H1 (cell line): ENCODE results near the gene MCF2L2. TPM values are rescaled to one million over a fixed set of nuclear protein-coding genes. Genes with fewer than 3 reads are reported as not detected.

Experiments
- CTCF ChIA-PET: fragments of 300-600 bp; sonication (Branson Sonifier 250); formaldehyde crosslinking; loops from one replicate; lab custom pipeline; 2021; ENCODE audit not compliant: partially characterized antibody; lab: Charles Lee
- POLR2A ChIA-PET: fragments of 300-600 bp; sonication (Branson Sonifier 250); formaldehyde crosslinking; loops from one replicate; lab custom pipeline; 2021; ENCODE audit warnings: inconsistent platforms; ENCODE audit not compliant: partially characterized antibody; lab: Charles Lee
- DNase-seq, 2 experiments: peaks; one replicate each; pipeline versions ENCODE4 v3.0.0 to v3.0.0-alpha.2; 2010 to 2022; ENCODE audit warnings: low spot score in 2 of 2, low read depth in 1 of 2, mixed read lengths in 1 of 2
- FAIRE-seq: peaks from 2 replicates; lab custom pipeline; 2011; peaks lifted over from hg19 to GRCh38; lab: Jason Lieb, UNC
- H2AFZ ChIP-seq: 2 replicates; pipeline ENCODE4 v1.8.1; 2012; ENCODE audit warnings: low read length, inconsistent platforms
- H2AK5ac ChIP-seq: 2 replicates; pipeline ENCODE4 v1.6.1; 2013; ENCODE audit warnings: low read depth, low read length
- H2BK120ac ChIP-seq: replicated peaks from 2 replicates; pipeline ENCODE3; 2013; ENCODE audit warnings: low read depth, low read length, inconsistent platforms
- H2BK12ac ChIP-seq: 2 replicates; pipeline ENCODE4 v1.6.1; 2013; ENCODE audit warnings: low read depth, low read length
- H2BK15ac ChIP-seq: 2 replicates; pipeline ENCODE4 v1.6.1; 2013; ENCODE audit warnings: low read length
- H2BK20ac ChIP-seq: 2 replicates; pipeline ENCODE4 v1.6.1; 2013; ENCODE audit warnings: low read length
- H2BK5ac ChIP-seq: 2 replicates; pipeline ENCODE4 v1.6.1; 2013; ENCODE audit warnings: low read depth, low read length
- H3K14ac ChIP-seq: 2 replicates; pipeline ENCODE4 v1.6.1; 2013; ENCODE audit warnings: inconsistent platforms; ENCODE audit not compliant: insufficient read length
- H3K18ac ChIP-seq: 2 replicates; pipeline ENCODE4 v1.6.1; 2013; ENCODE audit warnings: low read length; ENCODE audit errors: extremely low read depth
- H3K23ac ChIP-seq: 2 replicates; pipeline ENCODE4 v1.6.1; 2013; ENCODE audit warnings: inconsistent platforms; ENCODE audit not compliant: insufficient read length
- H3K23me2 ChIP-seq: 2 replicates; pipeline ENCODE4 v1.6.1; 2013; ENCODE audit warnings: low read depth, low read length
- H3K27ac ChIP-seq: 2 replicates; pipeline ENCODE4 v1.6.1; 2011; ENCODE audit warnings: low read depth, low read length, inconsistent platforms
- H3K27me3 ChIP-seq, 4 experiments: replicated peaks in 1 of 4; 1 replicate in 1 of 4; 2 replicates in 3 of 4; pipeline versions ENCODE4 v1.6.1 to v1.8.1; 2011 to 2013; ENCODE audit warnings: low read length in 3 of 4, mild to moderate bottlenecking in 3 of 4, inconsistent platforms in 2 of 4, mixed read lengths in 2 of 4, moderate library complexity in 1 of 4; ENCODE audit not compliant: control insufficient read depth in 3 of 4, insufficient read depth in 3 of 4; ENCODE audit errors: extremely low read depth in 1 of 4
- H3K36me3 ChIP-seq, 4 experiments: 2 replicates each; pipeline versions ENCODE4 v1.6.1 to v1.8.1; 2011 to 2013; ENCODE audit warnings: mild to moderate bottlenecking in 4 of 4, low read length in 3 of 4, moderate library complexity in 2 of 4, control low read depth in 1 of 4, inconsistent platforms in 1 of 4; ENCODE audit not compliant: insufficient read depth in 4 of 4, control insufficient read depth in 2 of 4
- H3K4ac ChIP-seq: replicated peaks from 2 replicates; pipeline ENCODE3; 2013; ENCODE audit warnings: low read length, low read depth, mixed read lengths, inconsistent platforms; ENCODE audit not compliant: insufficient read length
- H3K4me1 ChIP-seq, 4 experiments: replicated peaks in 1 of 4; 1 replicate in 1 of 4; 2 replicates in 3 of 4; pipeline versions ENCODE4 v1.6.1 to v1.8.1; 2011 to 2013; ENCODE audit warnings: low read length in 3 of 4, inconsistent platforms in 2 of 4, mixed read lengths in 1 of 4; ENCODE audit not compliant: insufficient read depth in 4 of 4, control insufficient read depth in 3 of 4
- H3K4me2 ChIP-seq, 2 experiments: 2 replicates each; pipeline versions ENCODE4 v1.6.1 to v1.8.1; 2011 to 2013; ENCODE audit warnings: low read depth in 2 of 2, low read length in 2 of 2, control low read depth in 1 of 2, inconsistent platforms in 1 of 2, mild to moderate bottlenecking in 1 of 2; ENCODE audit not compliant: insufficient read depth in 1 of 2
- H3K4me3 ChIP-seq, 4 experiments: fragments of 200-600, 300-600 bp in 1 of 4; sonication (generic), shearing (Covaris generic), sonication (Bioruptor Twin) in 1 of 4; 2 replicates each; pipeline versions ENCODE4 v1.5.1 to v1.8.1; 2011 to 2016; ENCODE audit warnings: low read length in 4 of 4, low read depth in 3 of 4, control low read depth in 2 of 4, inconsistent platforms in 2 of 4, mild to moderate bottlenecking in 2 of 4, mixed read lengths in 1 of 4, moderate library complexity in 1 of 4; ENCODE audit not compliant: insufficient read depth in 2 of 4; ENCODE audit errors: extremely low read depth in 1 of 4
- H3K56ac ChIP-seq: replicated peaks from 2 replicates; pipeline ENCODE3; 2013; ENCODE audit warnings: low read depth, mild to moderate bottlenecking, mixed read lengths, low read length, inconsistent platforms; ENCODE audit not compliant: insufficient read length
- H3K79me1 ChIP-seq: 2 replicates; pipeline ENCODE4 v1.6.1; 2013; ENCODE audit warnings: low read depth, low read length, control low read depth
- H3K79me2 ChIP-seq, 2 experiments: 2 replicates each; pipeline versions ENCODE4 v1.6.1 to v1.8.1; 2012 to 2013; ENCODE audit warnings: low read length in 2 of 2, mild to moderate bottlenecking in 2 of 2, inconsistent platforms in 1 of 2; ENCODE audit not compliant: insufficient read depth in 2 of 2, control insufficient read depth in 1 of 2
- H3K9ac ChIP-seq, 4 experiments: replicated peaks in 1 of 4; 1 replicate in 1 of 4; 2 replicates in 3 of 4; pipeline versions ENCODE4 v1.6.1 to v1.8.1; 2011 to 2013; ENCODE audit warnings: low read depth in 3 of 4, low read length in 3 of 4, control low read depth in 2 of 4, mild to moderate bottlenecking in 2 of 4, moderate library complexity in 2 of 4, inconsistent platforms in 1 of 4; ENCODE audit errors: extremely low read depth in 1 of 4
- H3K9me3 ChIP-seq, 2 experiments: 2 replicates each; pipeline versions ENCODE4 v1.6.1 to v1.8.1; 2012 to 2013; ENCODE audit warnings: mild to moderate bottlenecking in 2 of 2, moderate library complexity in 2 of 2, control low read depth in 1 of 2, inconsistent platforms in 1 of 2, low read depth in 1 of 2, low read length in 1 of 2, mixed read lengths in 1 of 2; ENCODE audit not compliant: insufficient read depth in 2 of 2
- H4K20me1 ChIP-seq, 2 experiments: replicated peaks in 1 of 2; 2 replicates each; pipeline versions ENCODE3 to v1.8.1; 2011 to 2013; ENCODE audit warnings: inconsistent platforms in 2 of 2, low read length in 2 of 2, mild to moderate bottlenecking in 1 of 2; ENCODE audit not compliant: insufficient read depth in 2 of 2, control insufficient read depth in 1 of 2
- H4K5ac ChIP-seq: 2 replicates; pipeline ENCODE4 v1.6.1; 2013; ENCODE audit warnings: low read length, low read depth, mixed read lengths, inconsistent platforms; ENCODE audit not compliant: insufficient read length
- H4K8ac ChIP-seq: 2 replicates; pipeline ENCODE4 v1.8.0; 2013; ENCODE audit warnings: mild to moderate bottlenecking, moderate library complexity, low read length, inconsistent platforms; ENCODE audit not compliant: insufficient read depth; ENCODE audit errors: extremely low read depth
- H4K91ac ChIP-seq: replicated peaks from 2 replicates; pipeline ENCODE3; 2013; ENCODE audit warnings: low read length, mixed read lengths, inconsistent platforms; ENCODE audit not compliant: insufficient read length
- BRCA1 ChIP-seq: IDR thresholded peaks from 2 replicates; pipeline ENCODE4 v1.6.1; 2012; ENCODE audit warnings: low read depth, low read length, improper control_type of control experiment
- CBX8 ChIP-seq: fragments of 300-800, 300-1000 bp; sonication (generic); IDR thresholded peaks from 2 replicates; pipeline ENCODE4 v1.7.1; 2016; ENCODE audit warnings: low read depth, low read length, borderline replicate concordance
- EP300 ChIP-seq, 2 experiments: IDR thresholded peaks; 1 replicate in 1 of 2; 2 replicates in 1 of 2; pipeline ENCODE4 v1.6.1; 2011 to 2012; ENCODE audit warnings: low read depth in 2 of 2, low read length in 2 of 2, mild to moderate bottlenecking in 2 of 2, borderline replicate concordance in 1 of 2, inconsistent platforms in 1 of 2, moderate library complexity in 1 of 2
- GTF2F1 ChIP-seq: IDR thresholded peaks from 2 replicates; pipeline ENCODE4 v1.6.1; 2012; ENCODE audit warnings: low read depth, low read length, improper control_type of control experiment, borderline replicate concordance
- JUN ChIP-seq: IDR thresholded peaks from 2 replicates; pipeline ENCODE4 v1.6.1; 2011; ENCODE audit warnings: low read depth, mild to moderate bottlenecking, improper control_type of control experiment, low read length
- MAFK ChIP-seq: IDR thresholded peaks from 2 replicates; pipeline ENCODE4 v1.6.1; 2012; ENCODE audit warnings: low read depth, mild to moderate bottlenecking, improper control_type of control experiment, low read length
- PHF8 ChIP-seq: fragments of 200-600 bp; sonication (generic); conservative IDR thresholded peaks from 2 replicates; pipeline ENCODE4 v1.7.1; 2012; ENCODE audit warnings: low read depth, mild to moderate bottlenecking, inconsistent platforms, low read length, moderate library complexity
- RXRA ChIP-seq: IDR thresholded peaks from 2 replicates; pipeline ENCODE4 v1.6.1; 2011; ENCODE audit warnings: low read depth, mild to moderate bottlenecking, low read length, moderate library complexity; ENCODE audit not compliant: insufficient read depth
- SUZ12 ChIP-seq: fragments of 200-600 bp; sonication (generic); IDR thresholded peaks from 2 replicates; pipeline ENCODE4 v1.6.1; 2012; ENCODE audit warnings: mild to moderate bottlenecking, inconsistent platforms, low read length, moderate library complexity, mixed read lengths
- TBP ChIP-seq: IDR thresholded peaks from 2 replicates; pipeline ENCODE4 v1.6.1; 2011; ENCODE audit warnings: low read depth, low read length, improper control_type of control experiment
- TEAD4 ChIP-seq: IDR thresholded peaks from 2 replicates; pipeline ENCODE4 v1.6.1; 2012; ENCODE audit warnings: low read depth, low read length, inconsistent platforms, mixed read lengths
- USF2 ChIP-seq: IDR thresholded peaks from 2 replicates; pipeline ENCODE4 v1.6.1; 2011; ENCODE audit warnings: low read length, improper control_type of control experiment
- YY1 ChIP-seq: IDR thresholded peaks from 2 replicates; pipeline ENCODE4 v1.6.1; 2011; ENCODE audit warnings: low read depth, mild to moderate bottlenecking, low read length
- ZNF274 ChIP-seq: IDR thresholded peaks from 2 replicates; pipeline ENCODE4 v1.7.0; 2012; ENCODE audit warnings: low read length, borderline replicate concordance; ENCODE audit errors: extremely low read depth
- WGBS, 2 experiments: shearing (Covaris generic) in 1 of 2; methylation state at CpG; one replicate each; pipeline versions ENCODE4 v1.1.6 to v1.1.7; 2013 to 2015; ENCODE audit warnings: low lambda C conversion rate in 2 of 2, mixed read lengths in 2 of 2, inconsistent platforms in 1 of 2, low coverage in 1 of 2, missing lambda C conversion rate in 1 of 2; ENCODE audit not compliant: insufficient replicate concordance in 2 of 2, insufficient coverage in 1 of 2, insufficient read length in 1 of 2; ENCODE audit errors: extremely low coverage in 1 of 2, missing lambda C conversion rate in 1 of 2; 5-methylcytosine and 5-hydroxymethylcytosine counted together
- polyA plus RNA-seq, 7 experiments: library from polyadenylated mRNA; depleted of rRNA in 3 of 7; stranded (reverse) in 5 of 7; unstranded in 2 of 7; fragments of >200 nt in 5 of 7; fragments of 200-250 nt in 2 of 7; gene quantifications; 1 replicate in 5 of 7; 2 replicates in 1 of 7; 4 replicates in 1 of 7; pipeline versions ENCODE4 v1.2.1 to v1.2.3, GENCODE V29; 2011 to 2013; ENCODE audit warnings: missing spikeins in 2 of 7, mixed read lengths in 2 of 7
- total RNA-seq: library from RNA; stranded (reverse); fragmentation: NEBNext Ultra II Directional; extraction: Animal tissue kit (Norgen Biotek cat#: 25700); gene quantifications from 2 replicates; pipeline ENCODE4 v1.2.1, GENCODE V29; 2021

Gene MCF2L2
- total and polyA plus RNA-seq, 2 of the 8 experiments (the other 6 are each of a cell fraction or from before 2014, with no cell fraction given), result 4.1 to 13.7 TPM

DNA sequence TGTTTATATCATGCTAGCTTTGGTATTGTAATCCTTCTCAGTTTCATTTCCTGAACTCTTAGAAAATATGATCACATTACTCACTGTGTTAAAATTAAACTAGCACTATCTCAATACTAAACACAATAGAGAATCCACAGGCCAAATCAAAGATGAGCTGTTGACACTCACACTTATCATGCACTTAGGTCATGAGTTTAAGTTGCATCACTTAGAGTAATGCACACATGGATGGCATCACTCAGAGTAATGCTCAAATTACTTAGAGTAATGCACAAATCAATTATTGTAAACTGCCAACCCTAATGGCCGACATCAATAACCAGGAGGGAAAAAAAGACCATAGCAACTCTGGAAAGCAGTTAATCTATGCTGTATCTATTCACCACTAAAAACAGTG is 40.0 kb upstream of the MCF2L2 start:
- Histone ChIP-seq H2BK120ac (no peak overlapping the region), H3K9ac (no peak overlapping the region), H4K91ac (no peak overlapping the region), H4K5ac (no peak overlapping the region), H3K4ac (no peak overlapping the region), H3K23ac (no peak overlapping the region), H4K20me1 (no peaks in the 10 kb centered on the region), H3K79me2 (no peaks in the 10 kb centered on the region), H2BK12ac (no peak overlapping the region), H2AK5ac (no peak overlapping the region), H2BK15ac (no peak overlapping the region), H3K79me1 (no peaks in the 10 kb centered on the region), H3K18ac (no peak overlapping the region), H3K14ac (no peak overlapping the region), H2BK20ac (no peak overlapping the region), H3K36me3 (no peaks in the 10 kb centered on the region), H3K23me2 (no peaks in the 10 kb centered on the region), H3K27me3 (no peaks in the 10 kb centered on the region), H3K27ac (no peak overlapping the region), H2BK5ac (no peak overlapping the region), H3K56ac (no peak overlapping the region), H2AFZ (no peak overlapping the region), H3K4me1 (no peaks in the 10 kb centered on the region), H3K4me3 (no peak overlapping the region), H3K4me2 (no peak overlapping the region), H3K9me3 (no peaks in the 10 kb centered on the region), H4K8ac (no peak overlapping the region)
- POLR2A ChIA-PET, result no interaction called here
- FAIRE-seq, result no peak
- 88% methylated on average over 1 of the region's 1 CpG; no CpG with 5 or more reads in 1 of the 2 experiments for WGBS, 2 experiments
- DNase-seq, result no peak
- CTCF ChIA-PET, result interaction anchor here (0.7 to 4.1 kb wide), 14 partner anchors 10 to 416 kb away, joined by 3 to 24 read pairs (median 4); partner anchors contain the start of gene PARL
- TF ChIP-seq USF2, result no peak
- TF ChIP-seq GTF2F1, result no peak
- TF ChIP-seq PHF8, result no peak
- no peak for TF ChIP-seq SUZ12
- TF ChIP-seq ZNF274, result no peak
- TF ChIP-seq TBP, result no peak
- TF ChIP-seq JUN, result no peak
- TF ChIP-seq EP300 (IDR thresholded peaks at IDR 0.05; ENCODE audit: borderline replicate concordance in 1 of 2, low read depth in 2 of 2, low read length in 2 of 2), result no peak
- TF ChIP-seq RXRA, result no peak
- no peak for TF ChIP-seq BRCA1
- TF ChIP-seq YY1, result no peak
- TF ChIP-seq MAFK, result no peak
- TF ChIP-seq TEAD4, result no peak
- no peak for TF ChIP-seq CBX8
